ENCODE data around the gene CCDC142.
"Not testable (repeated sequence)": the region's sequence is repeated elsewhere in the genome, so short reads cannot be mapped to it uniquely, and the experiment has no call there.

CCDC142 gene

GRCh38 chr2:74499267-74499939 lies 16.6 kb upstream of the CCDC142 start, which contains the start of gene LBX2:
LBX2 (minus strand) TSS chr2:74499603; CDS start chr2:74499537, 66 bp downstream.
- no peak for FAIRE-seq

GRCh38 chr2:74498500-74499266 lies 15.9 kb upstream of the CCDC142 start:
- no peak for FAIRE-seq

GRCh38 chr2:74497777-74498499 lies 15.1 kb upstream of the CCDC142 start:
- no peak for FAIRE-seq

- FAIRE-seq: no peak
Measured at GRCh38 chr2:74496997-74497776, 14.4 kb upstream of the CCDC142 start.

- FAIRE-seq: no peak
Measured at GRCh38 chr2:74495440-74495839, 12.6 kb upstream of the CCDC142 start.

- no peak for FAIRE-seq
Measured at GRCh38 chr2:74493546-74493945, 10.7 kb upstream of the CCDC142 start.

GRCh38 chr2:74491648-74492544 lies 9.1 kb upstream of the CCDC142 start:
- no peak for FAIRE-seq

- FAIRE-seq: no peak
Measured at GRCh38 chr2:74489906-74490305, 7.1 kb upstream of the CCDC142 start.

GRCh38 chr2:74488643-74489481 lies 6.1 kb upstream of the CCDC142 start:
- FAIRE-seq: no peak

- no peak for FAIRE-seq
Measured at GRCh38 chr2:74486141-74486540, 3.3 kb upstream of the CCDC142 start.

GRCh38 chr2:74483675-74484164 lies 922 bp upstream of the CCDC142 start:
- FAIRE-seq: not testable (repeated sequence)

GRCh38 chr2:74481961-74482800 lies 617 bp downstream of the CCDC142 start:
- no peak for FAIRE-seq

GRCh38 chr2:74481431-74481830 lies 1.4 kb downstream of the CCDC142 start:
- FAIRE-seq: no peak

- no peak for FAIRE-seq
Measured at GRCh38 chr2:74474899-74475298, 7.9 kb downstream of the CCDC142 start.

GRCh38 chr2:74474481-74474880 lies 8.3 kb downstream of the CCDC142 start:
- no peak for FAIRE-seq

GRCh38 chr2:74472945-74473258 lies 9.9 kb downstream of the CCDC142 start:
- FAIRE-seq: no peak

- FAIRE-seq: no peak
Measured at GRCh38 chr2:74472086-74472944, 10.5 kb downstream of the CCDC142 start, which contains the start of gene MRPL53. MRPL53 (minus strand) TSS chr2:74472680; CDS start chr2:74472660, 20 bp downstream.

- no peak for FAIRE-seq
Measured at GRCh38 chr2:74471332-74472065, 11.3 kb downstream of the CCDC142 start.

Data from endometrium (tissue), 2 donors.